ENCODE results near the gene RNASEL.
"Not testable (repeated sequence)": the region's sequence is repeated elsewhere in the genome, so short reads cannot be mapped to it uniquely, and the experiment has no call there.

Gene RNASEL

GRCh38 chr1:182560392-182560984 is 28.6 kb downstream of the RNASEL start:
- DNase-seq (ENCODE audit: low read depth): no peak

- no peak for DNase-seq (ENCODE audit: low read depth)
Observed at GRCh38 chr1:182556279-182556678, 32.8 kb downstream of the RNASEL start.

GRCh38 chr1:182555493-182555892 is 33.6 kb downstream of the RNASEL start:
- no peak for DNase-seq (ENCODE audit: low read depth)

GRCh38 chr1:182552527-182552926 is 36.5 kb downstream of the RNASEL start:
- no peak for DNase-seq (ENCODE audit: low read depth)

- no peak for DNase-seq (ENCODE audit: low read depth)
Observed at GRCh38 chr1:182549811-182550210, 39.2 kb downstream of the RNASEL start.

- no peak for DNase-seq (ENCODE audit: low read depth)
Observed at GRCh38 chr1:182549346-182549745, 39.7 kb downstream of the RNASEL start.

GRCh38 chr1:182533896-182534295 is 55.2 kb downstream of the RNASEL start:
- no peak for DNase-seq (ENCODE audit: low read depth)

GRCh38 chr1:182528206-182528605 is 60.9 kb downstream of the RNASEL start:
- not testable (repeated sequence) for DNase-seq (ENCODE audit: low read depth)

GRCh38 chr1:182527680-182528079 is 61.4 kb downstream of the RNASEL start:
- DNase-seq (ENCODE audit: low read depth): no peak

GRCh38 chr1:182525342-182525741 is 63.7 kb downstream of the RNASEL start:
- DNase-seq (ENCODE audit: low read depth): no peak

Measured in activated T-cell treated with anti-CD3 and anti-CD28 coated beads for 24 hours (primary cell).